D721Med (cell line): ENCODE results near the gene FOXE3.

Source experiments
- DNase-seq: peaks from one replicate; pipeline ENCODE4 v3.0.0; 2011; ENCODE audit warnings: low spot score; ENCODE audit not compliant: insufficient read length
- FAIRE-seq: peaks from 2 replicates; lab custom pipeline; 2011; peaks lifted over from hg19 to GRCh38; lab: Jason Lieb, UNC
- CTCF ChIP-seq: IDR thresholded peaks from 2 replicates; pipeline ENCODE4 v1.5.1; 2012; ENCODE audit warnings: mild to moderate bottlenecking, control low read depth; ENCODE audit not compliant: insufficient read depth; ENCODE audit errors: missing control alignments

Gene FOXE3

DNA sequence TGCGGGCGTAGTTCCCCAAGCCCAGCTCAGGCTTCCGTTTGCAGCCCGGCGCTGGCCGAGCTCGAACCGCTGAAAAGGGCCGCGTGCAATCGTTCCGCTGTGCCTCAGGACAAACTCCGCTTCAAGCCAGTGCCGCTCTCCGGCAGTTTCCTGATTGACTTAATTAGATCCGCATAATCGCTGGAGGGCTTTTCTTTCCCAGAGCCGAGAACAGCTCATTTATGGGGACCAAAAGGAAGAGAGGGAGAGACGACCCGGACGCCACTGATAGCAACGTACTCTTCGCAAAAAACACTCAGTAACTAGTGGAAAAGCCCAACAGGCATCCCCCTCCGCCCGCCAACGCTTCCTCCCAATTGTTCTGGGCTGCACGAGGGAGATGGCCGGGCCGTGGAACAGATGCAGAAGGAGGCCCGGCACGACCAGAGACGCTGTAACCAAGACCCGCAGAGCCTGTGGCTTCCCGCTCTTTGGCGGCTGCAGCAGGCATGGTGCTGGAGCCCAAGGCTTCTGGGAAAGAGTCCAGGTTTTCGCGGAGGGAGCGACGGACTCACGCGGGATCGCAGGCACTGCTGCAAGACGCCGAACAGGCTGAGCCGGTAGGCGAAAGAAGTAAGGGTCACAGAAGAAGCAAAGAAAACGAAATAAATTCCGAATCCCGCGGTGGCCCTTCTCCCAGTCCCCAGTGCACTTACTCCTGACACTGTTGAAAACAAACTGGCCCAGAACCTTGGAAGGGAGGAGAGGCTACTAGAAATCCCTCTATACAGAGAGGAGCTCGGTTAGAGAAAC lies 18.2 kb downstream of the FOXE3 start:
- no peak for DNase-seq
- no peak for FAIRE-seq
- no peak for TF ChIP-seq CTCF

- FAIRE-seq, result no peak
- no peak for DNase-seq
- no peak for TF ChIP-seq CTCF
These were observed 19.6 kb downstream of the FOXE3 start for GRCh38 chr1:47435506-47436303.

GRCh38 chr1:47436304-47436978 lies 20.4 kb downstream of the FOXE3 start:
- FAIRE-seq (no peak), DNase-seq (peak; percentile 64)
- TF ChIP-seq CTCF, result peak; percentile 77

- FAIRE-seq (no peak), DNase-seq (no peak)
- TF ChIP-seq CTCF, result no peak
These were observed 20.9 kb downstream of the FOXE3 start for GRCh38 chr1:47436979-47437446.

GRCh38 chr1:47437447-47438164 lies 21.5 kb downstream of the FOXE3 start, which contains the start of gene FOXD2:
Gene FOXD2, plus strand, starts transcription at chr1:47438044. Its CDS starts 92 bp downstream, at chr1:47438136.
- DNase-seq (peak; percentile 93), FAIRE-seq (no peak)
- peak; percentile 47 for TF ChIP-seq CTCF

GRCh38 chr1:47438165-47439016 lies 22.3 kb downstream of the FOXE3 start:
- no peak for TF ChIP-seq CTCF
- no peak for DNase-seq
- no peak for FAIRE-seq
